ENCODE results near the gene SPNS2.

The SPNS2 gene

GRCh38 chr17:4554441-4554996, 55.8 kb downstream of the SPNS2 start:
- DNase-seq: no peak

DNA sequence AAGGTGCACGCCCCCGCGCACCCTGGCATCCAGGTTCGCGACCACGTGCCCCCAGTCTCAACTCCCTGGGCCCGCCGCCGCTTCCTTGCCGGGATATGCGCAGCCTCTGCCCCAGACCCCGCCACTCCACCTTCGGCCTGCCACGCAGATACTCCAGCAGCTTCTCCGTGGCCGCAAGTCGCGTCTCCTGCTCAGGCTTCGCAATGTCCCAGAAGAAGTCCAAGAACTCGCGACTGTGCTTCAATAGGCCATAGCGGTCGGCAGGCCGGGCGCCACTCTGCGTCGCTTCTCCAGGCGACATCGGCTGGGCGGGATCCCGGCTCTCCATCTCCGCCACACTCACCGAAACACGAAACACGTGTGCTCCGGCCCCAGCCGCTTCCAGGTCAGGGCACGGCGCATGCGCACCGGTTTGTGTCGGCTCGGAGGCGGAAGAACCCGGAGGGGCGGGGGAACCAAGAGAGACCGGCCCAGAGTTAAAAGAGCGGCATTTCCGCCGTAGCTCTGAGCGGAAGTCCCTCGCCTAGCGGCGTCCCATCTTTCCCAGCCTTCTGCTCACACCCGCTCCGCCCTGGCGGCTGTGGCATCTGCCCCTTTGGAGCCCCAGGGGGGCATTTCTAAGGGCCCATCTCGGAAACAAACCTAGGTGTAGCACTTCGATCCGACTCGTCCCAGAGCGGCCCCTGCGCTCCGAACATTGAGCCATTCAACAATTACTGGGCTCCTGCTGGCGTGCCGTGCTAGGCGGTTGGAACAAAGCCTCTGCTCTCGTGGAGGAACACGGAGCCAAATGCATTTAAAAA, 56.5 kb downstream of the SPNS2 start, which contains the start of gene MYBBP1A:
TSS of gene MYBBP1A (minus strand) at position 388 of the 803 bp plus-strand sequence. CDS start at position 328, 60 bp downstream.
- DNase-seq: peak; percentile 76

GRCh38 chr17:4555873-4556759, 57.4 kb downstream of the SPNS2 start:
- no peak for DNase-seq

DNA sequence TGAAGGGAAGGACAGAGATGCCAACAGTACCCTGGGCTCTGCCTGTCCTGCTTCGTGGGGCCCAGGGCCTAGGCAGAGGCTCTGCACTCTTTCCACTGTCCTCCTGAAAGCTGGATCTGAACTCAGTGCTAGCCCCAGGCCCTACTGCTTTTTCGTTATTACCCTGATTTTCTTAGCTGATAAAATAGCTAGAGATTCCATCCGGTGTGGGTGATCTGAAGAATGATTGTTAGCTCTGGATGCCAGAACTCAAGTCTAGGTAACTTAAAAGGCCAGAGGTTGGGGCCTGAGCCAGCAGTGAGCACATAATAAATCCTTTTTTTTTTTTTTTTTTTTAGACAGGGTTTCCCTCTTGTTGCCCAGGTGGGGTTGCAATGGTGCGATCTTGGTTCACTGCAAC, 58.3 kb downstream of the SPNS2 start:
- no peak for DNase-seq

GRCh38 chr17:4557626-4558346, 59.1 kb downstream of the SPNS2 start:
- DNase-seq: no peak

DNA sequence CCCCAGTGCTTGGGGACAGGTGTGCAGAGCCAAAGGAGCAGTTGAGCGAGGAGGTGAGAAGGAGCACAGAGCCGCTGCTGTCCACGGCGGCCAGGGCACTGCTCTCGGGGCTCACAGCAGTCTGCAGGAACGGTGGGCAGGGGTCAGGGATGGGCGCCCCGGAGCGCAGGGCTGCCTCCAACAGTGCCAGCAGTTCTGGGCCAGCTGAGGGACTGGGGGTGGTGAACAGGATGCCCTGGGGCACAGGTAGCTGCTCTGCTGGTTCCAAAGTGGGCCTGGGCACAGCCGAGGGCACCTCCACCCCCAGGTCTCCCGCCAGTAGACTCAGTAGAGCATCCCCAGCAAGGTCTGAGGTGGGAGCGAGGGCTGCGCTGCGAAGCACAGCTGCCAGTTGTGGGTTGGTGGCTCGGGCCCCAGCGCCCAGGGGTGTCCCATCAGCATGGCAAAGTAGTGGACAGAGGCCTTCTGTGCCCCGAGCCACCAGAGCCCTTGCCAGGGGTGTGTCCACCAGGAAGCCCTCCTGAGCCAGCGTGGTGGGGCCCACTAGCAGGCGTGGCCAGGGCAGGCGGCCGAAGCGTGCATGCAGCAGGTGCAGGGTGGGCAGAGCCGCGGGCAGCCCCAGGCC, 59.8 kb downstream of the SPNS2 start:
- DNase-seq: no peak

- DNase-seq: no peak
These were observed 60.6 kb downstream of the SPNS2 start for GRCh38 chr17:4559139-4559791.

DNA sequence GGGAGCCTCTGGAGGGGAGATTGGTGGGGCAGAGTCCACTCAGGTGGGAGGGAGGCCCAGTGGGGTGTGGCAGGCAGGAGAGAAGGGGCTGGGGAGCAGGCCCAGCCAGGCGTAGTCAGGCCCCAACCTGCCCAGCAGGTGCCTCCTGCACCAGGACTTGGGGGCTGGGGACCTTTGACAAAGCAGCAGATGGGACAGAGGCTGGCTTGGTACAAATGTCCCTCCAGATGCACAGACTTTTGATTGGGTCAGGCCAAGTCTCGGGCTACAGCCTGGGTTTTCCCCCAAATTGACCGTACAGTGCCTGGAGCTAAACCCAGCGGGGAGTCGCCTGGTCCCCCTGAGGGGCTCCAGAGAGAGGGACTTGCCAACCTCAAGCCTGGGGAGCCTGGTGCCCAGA, 61.3 kb downstream of the SPNS2 start:
- no peak for DNase-seq

DNA sequence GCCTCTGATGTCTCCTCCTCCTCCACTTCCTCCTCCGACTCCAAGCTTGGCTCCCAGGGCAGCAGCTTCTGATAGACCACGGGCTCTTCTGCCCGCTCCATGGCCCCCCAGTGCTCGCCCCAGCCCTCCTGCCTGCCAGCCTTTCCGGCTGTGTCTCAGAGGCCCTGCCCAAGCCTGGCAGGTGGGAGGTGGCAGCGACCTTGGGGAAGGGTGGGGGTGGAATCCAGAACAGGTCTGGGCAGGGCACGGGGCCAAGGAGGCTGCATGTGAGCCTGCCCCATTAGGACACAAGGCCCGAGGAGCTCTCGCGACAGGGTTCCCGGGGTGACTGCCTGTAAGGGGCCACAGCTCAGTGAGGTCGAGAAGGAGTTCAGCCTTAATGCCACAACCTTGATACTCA, 61.7 kb downstream of the SPNS2 start, which contains the start of gene GGT6:
TSS of gene GGT6 (minus strand) at position 157 of the 400 bp plus-strand sequence. CDS start at position 101, 56 bp downstream.
- no peak for DNase-seq

- DNase-seq: no peak
These were observed 62.2 kb downstream of the SPNS2 start for GRCh38 chr17:4560837-4561256.

- DNase-seq: no peak
These were observed 63.6 kb downstream of the SPNS2 start for GRCh38 chr17:4562015-4562969.

DNA sequence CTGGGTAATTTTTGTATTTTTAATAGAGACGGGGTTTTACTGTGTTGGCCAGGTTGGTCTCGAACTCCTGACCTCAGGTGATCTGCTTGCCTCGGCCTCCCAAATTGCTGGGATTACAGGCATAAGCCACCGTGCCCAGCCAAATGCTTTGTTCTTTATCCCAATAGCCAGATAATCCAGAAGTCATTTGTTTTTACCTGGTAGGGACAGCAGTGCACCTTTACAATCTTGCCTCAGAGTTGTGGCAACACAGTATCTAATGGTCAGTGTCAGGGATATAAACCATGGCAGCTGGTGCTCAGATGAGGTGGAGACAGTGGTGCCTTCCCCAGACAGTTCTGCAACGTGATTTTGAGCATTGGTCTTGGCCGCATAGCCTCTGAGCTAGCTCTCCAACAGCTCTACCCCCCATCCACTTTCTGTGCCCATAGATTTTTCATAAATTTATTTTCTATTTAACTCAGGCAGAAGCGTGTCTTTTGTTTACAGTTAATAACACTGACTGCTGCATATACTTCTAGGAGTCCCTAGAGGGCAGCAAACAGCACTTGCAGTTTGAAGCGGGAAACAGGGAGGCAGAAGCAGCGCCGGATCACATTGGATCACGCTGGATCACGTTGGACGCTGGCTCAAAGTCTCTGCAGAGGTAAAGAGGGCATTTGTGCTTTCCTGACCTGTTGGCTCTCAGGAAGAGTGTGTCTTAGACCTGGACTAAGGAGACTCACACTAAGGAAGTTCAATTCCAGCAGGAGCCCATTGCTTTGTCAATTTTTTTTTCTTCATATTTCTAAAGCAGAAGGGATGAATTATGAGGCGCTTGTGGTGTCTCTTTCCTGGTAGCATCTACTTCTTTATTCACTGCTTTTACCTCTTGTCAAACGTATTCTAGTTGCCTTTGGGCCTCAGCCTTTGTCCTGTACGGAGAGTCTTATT, 66.8 kb downstream of the SPNS2 start:
- DNase-seq: peak; percentile 20

DNA sequence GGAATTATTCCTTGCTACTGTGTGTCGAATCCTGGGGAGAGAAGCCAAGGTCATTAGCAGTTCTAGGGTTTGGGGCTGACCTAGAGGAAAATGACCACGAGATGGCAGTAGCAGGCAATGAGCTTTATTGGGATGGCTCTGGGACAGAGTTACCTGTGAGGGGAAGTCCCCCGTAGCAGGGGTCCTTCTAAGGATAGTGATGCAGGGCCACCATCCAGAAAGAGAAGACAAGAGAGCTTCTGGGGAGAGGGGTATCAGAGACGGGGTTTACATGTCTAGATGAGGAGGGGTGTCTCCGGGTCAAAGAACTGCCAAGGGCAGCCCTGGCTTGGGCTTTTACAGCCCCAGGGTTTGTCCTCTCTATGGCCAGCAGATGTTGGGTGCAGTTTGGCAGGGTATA, 68.1 kb downstream of the SPNS2 start:
- DNase-seq: no peak

DNA sequence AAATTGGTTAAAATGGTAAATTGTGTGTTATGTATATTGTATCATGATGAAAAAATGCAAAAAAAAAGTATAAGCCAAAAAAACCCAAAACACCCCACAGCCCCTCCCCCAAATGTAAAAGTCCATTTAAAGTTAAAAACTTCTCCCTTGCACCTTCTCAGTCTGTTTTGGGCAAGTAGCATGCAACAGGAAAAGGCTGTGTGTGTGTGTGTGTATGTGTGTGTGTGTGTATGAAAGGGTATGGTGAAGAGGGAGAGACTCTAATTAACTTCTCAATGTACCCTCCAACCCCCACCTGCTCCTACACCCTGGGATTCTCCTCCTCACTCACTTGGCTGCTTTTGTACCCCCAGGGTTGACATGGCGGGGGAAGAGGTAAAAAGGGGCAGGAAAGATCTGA, 70.9 kb downstream of the SPNS2 start:
- DNase-seq: no peak

DNA sequence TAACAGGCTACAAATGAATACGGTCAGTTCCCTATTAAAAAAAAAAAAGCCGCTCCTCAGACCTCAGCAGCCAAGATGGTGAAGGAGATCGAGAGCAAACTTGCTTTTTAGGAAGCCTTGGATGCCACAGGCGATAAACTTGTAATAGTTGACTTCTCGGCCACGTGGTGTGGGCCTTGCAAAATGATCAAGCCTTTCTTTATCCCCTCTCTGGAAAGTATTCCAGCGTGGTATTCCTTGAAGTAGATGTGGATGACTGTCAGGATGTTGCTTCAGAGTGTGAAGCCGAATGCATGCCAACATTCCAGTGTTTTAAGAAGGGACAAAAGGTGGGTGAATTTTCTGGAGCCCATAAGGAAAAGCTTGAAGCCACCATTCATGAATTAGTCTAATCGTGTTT, 73.5 kb downstream of the SPNS2 start:
- no peak for DNase-seq

GRCh38 chr17:4573115-4573514, 74.4 kb downstream of the SPNS2 start:
- DNase-seq: no peak

GRCh38 chr17:4573669-4574068, 75.0 kb downstream of the SPNS2 start:
- no peak for DNase-seq

GRCh38 chr17:4574448-4575045, 75.9 kb downstream of the SPNS2 start:
- no peak for DNase-seq

- no peak for DNase-seq
These were observed 77.5 kb downstream of the SPNS2 start for GRCh38 chr17:4576161-4576558.

Data from GF-D8 (cell line).